ENCODE data around the gene FAM120AOS.

FAM120AOS gene

DNA sequence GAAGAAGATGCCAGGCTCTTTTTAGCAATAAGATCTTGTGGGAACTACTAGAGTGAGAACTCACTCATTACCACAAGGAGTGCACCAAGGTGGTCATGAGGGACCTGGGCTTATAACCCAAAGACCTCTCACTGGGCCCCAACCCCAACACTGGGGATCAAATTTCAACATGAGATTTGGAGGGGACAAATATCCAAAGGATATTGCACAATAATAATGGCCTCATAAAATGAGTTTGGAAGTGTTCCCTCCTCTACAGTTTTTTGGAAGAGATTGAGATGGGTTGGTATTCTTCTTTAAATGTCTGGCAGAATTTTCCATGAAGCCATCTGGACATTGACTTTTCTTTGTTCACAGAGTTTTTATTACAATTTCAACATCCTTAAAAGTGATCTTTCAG, 39.9 kb downstream of the FAM120AOS start:
- H3F3A ChIP-seq (ENCODE audit: control insufficient read depth, insufficient read depth), result no peaks in the 10 kb centered on the region
- H4K20me1 ChIP-seq (ENCODE audit: control insufficient read depth, insufficient read depth, low read depth, low read length), result no peaks in the 10 kb centered on the region
- no peak overlapping the region for H3K27ac ChIP-seq (ENCODE audit: low read depth, low read length)
- no peaks in the 10 kb centered on the region for H3K4me1 ChIP-seq (ENCODE audit: control insufficient read depth, low read length)
- H3K4me2 ChIP-seq (ENCODE audit: low read length), result no peak overlapping the region
- no peak overlapping the region for H3K4me3 ChIP-seq (ENCODE audit: low read length)
- no peaks in the 10 kb centered on the region for H3K36me3 ChIP-seq (ENCODE audit: control insufficient read depth, low read length)
- no peaks in the 10 kb centered on the region for H3K27me3 ChIP-seq (ENCODE audit: control insufficient read depth, low read length)
- no peaks in the 10 kb centered on the region for H3K9me2 ChIP-seq (replicated peaks; ENCODE audit: control insufficient read depth, low read length)
- no peaks in the 10 kb centered on the region for H3K9me3 ChIP-seq (ENCODE audit: control insufficient read depth, insufficient read depth, low read length)
- TF ChIP-seq, protein P1, sequence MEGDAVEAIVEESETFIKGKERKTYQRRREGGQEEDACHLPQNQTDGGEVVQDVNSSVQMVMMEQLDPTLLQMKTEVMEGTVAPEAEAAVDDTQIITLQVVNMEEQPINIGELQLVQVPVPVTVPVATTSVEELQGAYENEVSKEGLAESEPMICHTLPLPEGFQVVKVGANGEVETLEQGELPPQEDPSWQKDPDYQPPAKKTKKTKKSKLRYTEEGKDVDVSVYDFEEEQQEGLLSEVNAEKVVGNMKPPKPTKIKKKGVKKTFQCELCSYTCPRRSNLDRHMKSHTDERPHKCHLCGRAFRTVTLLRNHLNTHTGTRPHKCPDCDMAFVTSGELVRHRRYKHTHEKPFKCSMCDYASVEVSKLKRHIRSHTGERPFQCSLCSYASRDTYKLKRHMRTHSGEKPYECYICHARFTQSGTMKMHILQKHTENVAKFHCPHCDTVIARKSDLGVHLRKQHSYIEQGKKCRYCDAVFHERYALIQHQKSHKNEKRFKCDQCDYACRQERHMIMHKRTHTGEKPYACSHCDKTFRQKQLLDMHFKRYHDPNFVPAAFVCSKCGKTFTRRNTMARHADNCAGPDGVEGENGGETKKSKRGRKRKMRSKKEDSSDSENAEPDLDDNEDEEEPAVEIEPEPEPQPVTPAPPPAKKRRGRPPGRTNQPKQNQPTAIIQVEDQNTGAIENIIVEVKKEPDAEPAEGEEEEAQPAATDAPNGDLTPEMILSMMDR (IDR thresholded peaks at IDR 0.05; ENCODE audit: low read depth, low read length, poor library complexity, severe bottlenecking), result no peak
- no peak for TF ChIP-seq EZH2phosphoT487 (IDR thresholded peaks at IDR 0.05; ENCODE audit: borderline replicate concordance, low read length)
- no peaks in the 10 kb centered on the region for H3K79me2 ChIP-seq (ENCODE audit: control insufficient read depth, low read length)

DNA sequence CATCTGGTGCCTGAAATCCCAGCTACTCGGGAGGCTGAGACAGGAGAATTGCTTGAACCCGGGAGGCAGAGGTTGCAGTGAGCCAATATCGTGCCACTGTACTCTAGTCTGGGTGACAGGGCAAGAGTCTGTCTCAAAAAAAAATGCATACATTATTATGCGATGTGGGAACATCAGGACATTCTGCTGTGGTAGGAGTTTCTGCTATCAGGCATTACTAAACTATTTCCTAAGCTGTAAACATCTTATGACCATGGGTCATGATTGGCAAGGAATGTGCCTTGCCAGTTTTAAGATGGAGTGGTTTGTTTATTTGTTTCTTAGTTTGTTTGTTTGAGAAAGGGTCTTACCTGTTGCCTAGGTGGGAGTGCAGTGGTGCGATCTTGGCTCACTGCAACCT, 47.0 kb downstream of the FAM120AOS start:
- no peaks in the 10 kb centered on the region for H3K9me2 ChIP-seq (replicated peaks; ENCODE audit: control insufficient read depth, low read length)
- H3K79me2 ChIP-seq (ENCODE audit: control insufficient read depth, low read length), result no peaks in the 10 kb centered on the region
- no peaks in the 10 kb centered on the region for H3K4me1 ChIP-seq (ENCODE audit: control insufficient read depth, low read length)
- TF ChIP-seq, protein P1 (IDR thresholded peaks at IDR 0.05; ENCODE audit: low read depth, low read length, poor library complexity, severe bottlenecking), result no peak
- TF ChIP-seq EZH2phosphoT487 (IDR thresholded peaks at IDR 0.05; ENCODE audit: borderline replicate concordance, low read length), result no peak
- H3K9me3 ChIP-seq (ENCODE audit: control insufficient read depth, insufficient read depth, low read length), result no peaks in the 10 kb centered on the region
- no peak overlapping the region for H3K4me3 ChIP-seq (ENCODE audit: low read length)
- no peak overlapping the region for H3K4me2 ChIP-seq (ENCODE audit: low read length)
- H3K27me3 ChIP-seq (ENCODE audit: control insufficient read depth, low read length), result no peaks in the 10 kb centered on the region
- no peaks in the 10 kb centered on the region for H3F3A ChIP-seq (ENCODE audit: control insufficient read depth, insufficient read depth)
- no peaks in the 10 kb centered on the region for H3K36me3 ChIP-seq (ENCODE audit: control insufficient read depth, low read length)
- H4K20me1 ChIP-seq (ENCODE audit: control insufficient read depth, insufficient read depth, low read depth, low read length), result no peaks in the 10 kb centered on the region
- no peak overlapping the region for H3K27ac ChIP-seq (ENCODE audit: low read depth, low read length)

DNA sequence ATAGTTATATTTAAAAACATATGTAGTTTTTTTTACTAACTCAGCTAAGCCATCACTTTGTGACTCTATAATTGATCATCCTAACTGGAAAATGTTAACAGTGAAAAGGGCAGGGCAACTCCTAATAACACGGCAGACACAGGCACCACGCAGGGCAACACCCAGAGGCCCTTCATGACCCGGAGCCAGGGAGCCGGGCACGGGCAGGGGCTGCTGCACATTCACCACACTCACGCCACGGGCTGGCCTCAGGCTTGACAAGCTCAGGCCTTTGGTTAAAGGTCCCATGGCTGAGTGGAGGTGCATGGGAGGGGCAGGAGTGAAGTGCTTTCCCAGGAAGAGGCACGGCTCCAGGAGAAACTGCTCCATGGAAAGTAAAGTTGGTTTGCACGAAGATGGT, 54.9 kb downstream of the FAM120AOS start:
- TF ChIP-seq EZH2phosphoT487 (IDR thresholded peaks at IDR 0.05; ENCODE audit: borderline replicate concordance, low read length), result no peak
- TF ChIP-seq, protein P1 (IDR thresholded peaks at IDR 0.05; ENCODE audit: low read depth, low read length, poor library complexity, severe bottlenecking), result no peak
- Histone ChIP-seq H4K20me1 (ENCODE audit: control insufficient read depth, insufficient read depth, low read depth, low read length) (no peaks in the 10 kb centered on the region), H3K9me2 (replicated peaks; ENCODE audit: control insufficient read depth, low read length) (no peaks in the 10 kb centered on the region), H3K4me1 (ENCODE audit: control insufficient read depth, low read length) (no peaks in the 10 kb centered on the region), H3K4me2 (ENCODE audit: low read length) (no peak overlapping the region), H3K79me2 (ENCODE audit: control insufficient read depth, low read length) (no peaks in the 10 kb centered on the region), H3K36me3 (ENCODE audit: control insufficient read depth, low read length) (no peaks in the 10 kb centered on the region), H3K27ac (ENCODE audit: low read depth, low read length) (no peak overlapping the region), H3K4me3 (ENCODE audit: low read length) (no peak overlapping the region), H3K9me3 (ENCODE audit: control insufficient read depth, insufficient read depth, low read length) (no peaks in the 10 kb centered on the region), H3K27me3 (ENCODE audit: control insufficient read depth, low read length) (no peaks in the 10 kb centered on the region), H3F3A (ENCODE audit: control insufficient read depth, insufficient read depth) (no peaks in the 10 kb centered on the region)
